Right lobe of liver (tissue), 4 donors: Measurements from ENCODE around the gene TRIP10.

Experiments used
- CTCF ChIP-seq, 4 donors: fragments of 200-600 bp in 3 of 4; fragments of 450-650 bp in 1 of 4; IDR thresholded peaks; one replicate each; pipeline versions ENCODE4 v1.5.1 to v1.8.0; 2016 to 2022; ENCODE audit warnings: antibody characterized with exemption in 4 of 4, mild to moderate bottlenecking in 2 of 4
- POLR2A ChIP-seq: fragments of 450-650 bp; IDR thresholded peaks from one replicate; pipeline ENCODE4 v1.6.1; 2017; ENCODE audit warnings: antibody characterized with exemption, mild to moderate bottlenecking
- donor health status: DM: no; HTN: no; CAD: no.
- donor health status: DM: no; HTN: no; CAD: no.
- donor health status: DM: no; HTN: yes; CAD: no.

- TF ChIP-seq CTCF (IDR thresholded peaks at IDR 0.05) (no peak), POLR2A (no peak)
Observed at GRCh38 chr19:6766357-6767080, 27.0 kb downstream of the TRIP10 start.
